HG03064 (cell line): ENCODE measurements around the gene RMDN2.
"Not testable (repeated sequence)": the region's sequence is repeated elsewhere in the genome, so short reads cannot be mapped to it uniquely, and the experiment has no call there.

Source experiments
- ATAC-seq: cut with Tn5 transposase; IDR thresholded peaks from one replicate; pipeline ENCODE4 v1.9.1; 2021; ENCODE audit warnings: low read depth; ENCODE audit not compliant: unreplicated experiment

The RMDN2 gene

GRCh38 chr2:37926635-37927034 is 1.5 kb downstream of the RMDN2 start:
- ATAC-seq: no peak

DNA sequence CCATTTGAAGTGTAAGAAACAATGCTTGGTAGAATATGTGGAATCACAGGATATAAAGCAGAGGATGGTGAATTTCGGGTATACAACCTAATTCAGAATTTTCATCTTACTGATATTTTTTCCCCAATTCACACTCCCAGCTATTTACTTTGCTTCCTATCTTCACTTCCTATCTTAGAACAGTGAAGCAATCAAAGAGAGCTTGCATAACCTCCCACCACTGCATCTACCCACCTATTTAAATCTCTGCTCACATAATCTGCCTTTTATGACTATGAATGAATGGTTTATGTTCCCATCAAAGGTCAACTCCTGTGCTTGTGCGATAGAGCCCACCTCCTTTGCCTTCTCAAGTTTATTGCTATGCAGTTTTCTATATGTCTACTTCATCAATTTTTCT is 3.3 kb downstream of the RMDN2 start:
- ATAC-seq: no peak

- ATAC-seq: not testable (repeated sequence)
Measured at GRCh38 chr2:37930392-37930791, 5.3 kb downstream of the RMDN2 start.

DNA sequence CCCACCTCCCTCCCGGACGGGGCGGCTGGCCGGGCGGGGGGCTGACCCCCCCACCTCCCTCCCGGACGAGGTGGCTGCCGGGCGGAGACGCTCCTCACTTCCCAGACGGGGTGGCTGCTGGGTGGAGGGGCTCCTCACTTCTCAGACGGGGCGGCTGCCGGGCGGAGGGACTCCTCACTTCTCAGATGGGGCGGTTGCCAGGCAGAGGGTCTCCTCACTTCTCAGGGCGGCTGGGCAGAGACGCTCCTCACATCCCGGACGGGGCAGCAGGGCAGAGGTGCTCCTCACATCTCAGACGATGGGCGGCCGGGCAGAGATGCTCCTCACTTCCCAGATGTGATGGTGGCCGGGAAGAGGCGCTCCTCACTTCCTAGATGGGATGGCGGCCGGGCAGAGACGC is 7.8 kb downstream of the RMDN2 start:
- not testable (repeated sequence) for ATAC-seq

- peak; percentile 85 for ATAC-seq
Measured at GRCh38 chr2:37934591-37935513, 9.8 kb downstream of the RMDN2 start.

DNA sequence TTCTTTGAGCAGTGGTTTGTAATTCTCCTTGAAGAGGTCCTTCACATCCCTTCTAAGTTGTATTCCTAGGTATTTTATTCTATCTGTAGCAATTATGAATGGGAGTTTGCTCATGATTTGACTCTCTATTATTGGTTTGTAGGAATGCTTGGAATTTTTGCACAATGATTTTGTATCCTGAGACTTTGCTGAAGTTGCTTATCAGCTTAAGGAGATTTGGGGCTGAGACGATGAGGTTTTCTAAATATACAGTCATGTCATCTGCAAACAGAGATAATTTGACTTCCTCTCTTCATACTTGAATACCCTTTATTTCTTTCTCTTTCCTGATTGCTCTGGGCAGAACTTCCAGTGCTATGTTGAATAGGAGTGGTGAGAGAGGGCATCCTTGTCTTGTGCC is 12.5 kb downstream of the RMDN2 start:
- not testable (repeated sequence) for ATAC-seq

DNA sequence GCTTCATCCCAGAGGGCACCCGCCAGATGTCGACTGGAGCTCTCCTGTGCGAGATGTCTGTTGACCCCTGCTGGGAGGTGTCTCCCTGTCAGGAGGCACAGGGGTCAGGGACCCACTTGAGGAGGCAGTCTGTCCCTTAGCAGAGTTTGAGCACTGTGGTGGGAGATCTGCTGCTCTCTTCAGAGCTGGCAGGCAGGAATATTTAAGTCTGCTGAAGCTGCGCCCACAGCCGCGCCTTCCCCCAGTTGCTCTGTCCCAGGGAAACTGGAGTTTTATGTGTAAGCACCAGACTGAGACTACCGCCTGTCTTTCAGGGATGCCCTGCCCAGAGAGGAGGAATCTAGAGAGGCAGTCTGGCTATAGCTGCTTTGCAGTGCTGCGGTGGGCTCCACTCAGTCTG is 16.2 kb downstream of the RMDN2 start:
- not testable (repeated sequence) for ATAC-seq

GRCh38 chr2:37944268-37944667 is 19.2 kb downstream of the RMDN2 start:
- no peak for ATAC-seq

DNA sequence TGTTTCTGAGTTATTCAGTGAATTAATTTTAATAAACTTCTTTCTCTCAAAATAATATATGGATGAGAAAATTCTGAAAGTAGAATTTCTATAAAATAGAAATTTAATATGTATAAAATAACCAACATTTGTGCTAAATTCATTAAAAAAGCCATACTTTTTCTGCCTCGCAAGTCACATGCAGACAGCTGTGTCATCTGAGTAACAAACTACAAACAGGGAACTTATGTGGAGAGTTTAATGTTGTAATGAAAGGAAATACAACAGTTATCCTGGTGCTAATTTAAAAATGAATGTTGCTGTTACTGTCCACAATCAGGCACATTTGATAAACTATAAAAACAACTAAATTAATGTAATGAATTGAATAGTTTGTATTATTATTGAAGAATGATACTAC is 22.2 kb downstream of the RMDN2 start:
- no peak for ATAC-seq

DNA sequence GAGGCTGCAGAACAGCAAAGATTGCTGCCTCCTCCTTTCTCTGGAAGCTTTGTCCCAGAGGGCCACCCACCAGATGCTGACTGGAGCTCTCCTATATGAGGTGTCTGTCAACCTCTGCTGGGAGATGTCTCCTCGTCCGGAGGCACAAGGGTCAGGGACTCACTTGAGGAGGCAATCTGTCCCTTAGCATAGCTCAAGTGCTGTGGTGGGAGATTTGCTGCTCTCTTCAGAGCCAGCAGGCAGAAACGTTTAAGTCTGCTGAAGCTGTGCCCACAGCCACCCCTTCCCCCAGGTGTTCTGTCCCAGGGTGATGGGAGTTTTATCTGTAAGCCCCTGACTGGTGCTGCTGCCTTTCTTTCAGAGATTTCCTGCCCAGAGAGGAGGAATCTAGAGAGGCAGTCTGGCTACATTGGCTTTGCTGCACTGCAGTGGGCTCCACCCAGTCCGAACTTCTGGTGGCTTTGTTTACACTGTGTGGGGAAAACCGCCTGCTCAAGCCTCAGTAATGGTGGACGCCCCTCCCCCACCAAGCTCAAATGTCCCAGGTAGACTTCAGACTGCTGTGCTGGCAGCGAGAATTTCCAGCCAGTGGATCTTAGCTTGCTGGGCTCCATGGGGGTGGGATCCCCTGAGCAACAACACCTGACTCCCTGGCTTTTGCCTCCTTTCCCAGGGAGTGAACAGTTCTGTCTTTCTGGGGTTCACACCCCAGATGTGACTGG is 37.1 kb downstream of the RMDN2 start:
- ATAC-seq: not testable (repeated sequence)

DNA sequence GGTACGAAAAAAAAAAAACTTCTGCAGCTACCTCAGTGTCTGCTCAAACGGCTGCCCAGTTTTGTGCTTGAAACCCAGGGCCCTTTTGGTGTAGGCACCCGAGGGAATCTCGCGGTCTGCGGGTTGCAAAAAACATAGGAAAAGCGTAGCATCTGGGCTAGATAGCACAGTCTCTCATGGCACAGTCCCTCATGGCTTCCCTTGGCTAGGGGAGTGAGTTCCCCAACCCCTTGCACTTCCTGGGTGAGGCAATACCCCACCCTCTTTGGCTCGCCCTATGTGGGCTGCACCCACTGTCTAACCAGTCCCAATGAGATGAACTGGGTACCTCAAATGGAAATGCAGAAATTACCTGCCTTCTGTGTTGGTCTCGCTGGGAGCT is 37.6 kb downstream of the RMDN2 start:
- not testable (repeated sequence) for ATAC-seq

- not testable (repeated sequence) for ATAC-seq
Measured at GRCh38 chr2:37963901-37964300, 38.8 kb downstream of the RMDN2 start.

- ATAC-seq: no peak
Measured at GRCh38 chr2:37966326-37966725, 41.2 kb downstream of the RMDN2 start.

- ATAC-seq: no peak
Measured at GRCh38 chr2:37969731-37970130, 44.6 kb downstream of the RMDN2 start.

DNA sequence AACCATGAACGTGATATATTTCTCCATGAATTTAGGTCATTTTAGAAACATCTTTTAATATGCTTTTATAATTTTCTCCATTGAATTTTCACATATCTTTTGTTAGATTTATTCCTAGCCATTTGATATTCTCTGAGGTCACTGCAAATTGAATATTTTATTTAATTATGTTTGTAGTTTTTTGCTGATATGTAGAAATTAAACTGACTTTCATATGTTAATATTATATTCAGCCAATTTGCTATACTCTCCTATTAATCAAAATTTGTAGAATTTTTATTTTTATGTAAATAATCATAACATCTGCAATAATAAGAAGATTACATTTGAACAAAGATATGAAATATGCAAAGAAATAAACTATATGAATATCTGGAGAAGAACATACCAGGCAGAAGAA is 46.9 kb downstream of the RMDN2 start:
- ATAC-seq: no peak

DNA sequence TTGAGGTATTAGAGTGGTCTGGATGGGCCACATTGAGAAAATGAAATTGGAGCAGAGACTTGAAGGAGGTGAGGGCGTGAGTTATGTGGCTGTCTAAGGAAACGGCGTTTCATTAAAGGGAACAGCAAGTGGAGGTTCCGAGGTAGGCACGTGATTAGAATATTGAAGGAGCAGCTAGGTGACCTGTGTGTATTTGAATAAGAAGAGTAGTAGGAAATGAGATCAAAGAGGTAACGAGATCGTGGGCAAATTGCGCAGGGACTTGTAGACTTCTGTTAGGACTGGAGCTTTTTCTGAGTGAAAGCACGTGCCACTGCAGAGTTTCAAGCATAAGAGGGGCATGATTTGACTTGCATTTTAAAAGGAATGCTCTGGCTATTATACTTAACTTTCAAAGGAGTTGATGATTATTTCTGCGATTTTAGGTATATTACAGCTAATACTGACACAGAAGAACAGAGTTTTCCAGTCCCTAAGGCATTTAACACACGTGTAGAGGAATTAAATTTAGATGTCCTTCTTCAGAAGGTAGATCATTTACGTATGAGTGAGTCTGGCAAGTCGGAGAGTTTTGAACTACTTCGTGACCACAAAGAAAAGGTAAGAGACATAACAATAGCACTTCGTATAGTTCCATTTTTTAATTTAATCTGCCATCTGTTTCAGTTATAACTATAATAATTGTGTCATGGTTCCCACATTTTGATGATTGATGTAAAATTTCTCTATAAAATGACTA is 48.7 kb downstream of the RMDN2 start:
- ATAC-seq: no peak

DNA sequence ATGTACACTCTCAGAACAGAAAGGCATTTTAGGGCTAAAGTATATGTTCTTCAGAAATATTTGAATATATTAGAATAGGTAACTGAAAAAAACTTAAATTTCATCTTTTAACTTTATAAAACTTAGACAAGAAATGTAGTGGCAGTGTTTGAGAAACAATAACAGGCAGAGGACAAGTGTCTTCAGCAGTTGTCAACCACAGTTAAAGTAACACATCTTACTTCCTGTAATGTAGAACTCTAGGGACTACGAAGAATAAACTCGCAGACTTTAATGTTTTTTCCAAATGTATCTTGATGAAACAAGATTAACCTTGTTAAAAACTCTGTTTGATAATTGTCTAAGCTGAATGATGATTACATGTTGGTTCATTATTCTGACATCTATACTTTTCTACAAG is 50.7 kb downstream of the RMDN2 start:
- no peak for ATAC-seq

GRCh38 chr2:37976411-37976810 is 51.3 kb downstream of the RMDN2 start:
- ATAC-seq: no peak

DNA sequence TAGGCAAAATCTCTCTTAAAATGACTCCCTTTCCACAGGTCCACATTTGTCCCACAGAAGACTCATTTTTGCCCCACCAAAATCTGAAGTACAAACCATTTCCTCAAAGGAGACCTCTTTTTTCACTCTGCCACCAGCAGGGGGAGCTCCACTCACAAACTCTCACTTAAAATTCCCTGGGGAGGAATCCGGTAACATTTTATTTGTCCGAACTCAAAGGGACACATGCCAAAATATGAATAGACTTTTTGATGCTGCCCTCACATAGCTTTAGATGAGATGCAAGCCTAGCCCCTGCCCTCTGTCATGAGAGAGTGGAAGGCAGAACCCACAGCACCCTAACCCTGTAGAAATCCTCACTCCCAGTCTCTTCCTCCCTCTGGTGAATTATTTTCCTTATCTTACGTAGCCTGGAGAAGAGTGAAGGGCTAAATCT is 57.1 kb downstream of the RMDN2 start:
- ATAC-seq: no peak

DNA sequence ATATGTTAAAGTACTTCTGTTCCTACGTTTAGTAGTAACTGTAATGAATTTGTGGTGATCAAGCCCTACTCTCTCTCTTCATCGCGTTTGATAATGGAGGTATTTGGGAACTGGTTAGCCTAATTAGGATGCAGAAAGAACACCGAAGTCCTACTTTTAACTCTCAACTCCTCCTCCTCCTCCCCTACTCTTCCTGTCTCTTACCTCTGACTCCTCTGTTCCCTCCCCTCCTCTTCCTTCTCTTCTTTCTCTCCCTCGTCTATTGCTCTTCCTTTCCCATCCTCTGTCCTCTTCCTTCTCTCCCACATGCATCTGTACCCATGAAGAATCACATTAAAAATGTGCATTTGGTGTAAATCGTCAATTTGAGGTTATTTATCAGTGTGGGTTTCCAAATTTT is 57.8 kb downstream of the RMDN2 start:
- ATAC-seq: no peak

- no peak for ATAC-seq
Measured at GRCh38 chr2:37983719-37984118, 58.6 kb downstream of the RMDN2 start.
